ENCODE measurements around the gene BCL11A. TPM values are rescaled to one million over a fixed set of nuclear protein-coding genes. Genes with fewer than 3 reads are reported as not detected.

BCL11A gene
- total and polyA plus RNA-seq, 2 donors from 2014 or later, result 1.4 to 8.7 TPM

- Histone ChIP-seq H3K9ac (ENCODE audit: low read length in 3 of 3) (peak overlapping the region in 2 of 3 donors; percentile 41 to 58), H3K4me3 (ENCODE audit: low read length in 3 of 3) (peak overlapping the region; percentile 73 to 82 (median 79)), H3K36me3 (ENCODE audit: control insufficient read depth in 2 of 3, insufficient read depth in 3 of 3, low read length in 3 of 3) (no peaks in the 10 kb centered on the region), H3K4me1 (ENCODE audit: control insufficient read depth in 2 of 3, insufficient read depth in 2 of 3, low read depth in 1 of 3, low read length in 3 of 3) (peaks cover 0 to 17% (median 0%) of the 10 kb centered on the region in 3 donors), H3K27ac (ENCODE audit: low read depth in 2 of 2, low read length in 2 of 2) (no peak overlapping the region), H3K9me3 (ENCODE audit: control insufficient read depth in 2 of 3, insufficient read depth in 1 of 3, low read length in 3 of 3) (no peaks in the 10 kb centered on the region), H3K27me3 (ENCODE audit: control insufficient read depth, insufficient read depth, low read length) (no peaks in the 10 kb centered on the region)
- intact Hi-C loops (cut with DNase I), result no loop called here
- no peak for DNase-seq
- no peak for FAIRE-seq
- TF ChIP-seq, protein P1, sequence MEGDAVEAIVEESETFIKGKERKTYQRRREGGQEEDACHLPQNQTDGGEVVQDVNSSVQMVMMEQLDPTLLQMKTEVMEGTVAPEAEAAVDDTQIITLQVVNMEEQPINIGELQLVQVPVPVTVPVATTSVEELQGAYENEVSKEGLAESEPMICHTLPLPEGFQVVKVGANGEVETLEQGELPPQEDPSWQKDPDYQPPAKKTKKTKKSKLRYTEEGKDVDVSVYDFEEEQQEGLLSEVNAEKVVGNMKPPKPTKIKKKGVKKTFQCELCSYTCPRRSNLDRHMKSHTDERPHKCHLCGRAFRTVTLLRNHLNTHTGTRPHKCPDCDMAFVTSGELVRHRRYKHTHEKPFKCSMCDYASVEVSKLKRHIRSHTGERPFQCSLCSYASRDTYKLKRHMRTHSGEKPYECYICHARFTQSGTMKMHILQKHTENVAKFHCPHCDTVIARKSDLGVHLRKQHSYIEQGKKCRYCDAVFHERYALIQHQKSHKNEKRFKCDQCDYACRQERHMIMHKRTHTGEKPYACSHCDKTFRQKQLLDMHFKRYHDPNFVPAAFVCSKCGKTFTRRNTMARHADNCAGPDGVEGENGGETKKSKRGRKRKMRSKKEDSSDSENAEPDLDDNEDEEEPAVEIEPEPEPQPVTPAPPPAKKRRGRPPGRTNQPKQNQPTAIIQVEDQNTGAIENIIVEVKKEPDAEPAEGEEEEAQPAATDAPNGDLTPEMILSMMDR (IDR thresholded peaks at IDR 0.05; ENCODE audit: borderline replicate concordance, extremely low read depth, insufficient read depth), result no peak
Observed at GRCh38 chr2:60549928-60550177, 3.6 kb downstream of the BCL11A start.

DNA sequence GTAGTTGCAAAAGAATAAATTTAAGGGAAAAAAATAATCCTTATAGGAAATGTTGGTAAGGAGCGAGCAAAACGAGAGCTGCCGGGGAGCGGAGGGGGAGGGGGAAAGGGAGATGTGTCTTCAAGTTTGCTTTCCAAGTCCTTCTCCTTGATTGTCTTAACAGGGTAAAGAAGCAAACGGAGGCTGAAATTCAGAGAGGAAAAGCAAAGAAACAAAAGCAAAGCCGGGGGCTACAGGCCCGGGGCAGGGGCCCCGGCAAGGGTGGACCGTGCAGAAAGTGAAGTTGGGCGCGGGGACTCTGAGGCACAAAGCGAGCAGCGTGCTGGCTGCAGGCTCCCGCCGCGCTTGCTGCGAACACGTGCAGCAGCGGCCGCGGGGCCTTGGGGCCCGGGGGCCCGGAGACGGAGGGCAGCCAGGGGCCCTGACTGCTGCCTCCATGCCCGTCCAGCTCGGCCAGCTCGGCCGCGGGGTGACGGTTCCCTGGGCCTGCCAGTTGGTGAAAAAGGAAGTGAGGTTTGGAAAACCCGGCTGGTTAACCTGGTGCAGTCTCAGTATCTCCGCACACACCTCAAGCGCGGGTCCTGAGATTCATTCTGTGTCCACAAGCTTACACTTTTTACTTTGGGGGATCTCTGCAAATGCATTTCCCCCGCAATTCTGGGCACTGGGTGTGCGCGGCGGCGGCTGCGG lies 4.1 kb downstream of the BCL11A start:
- H3K27me3 ChIP-seq (ENCODE audit: control insufficient read depth, insufficient read depth, low read length), result no peaks in the 10 kb centered on the region
- TF ChIP-seq, protein P1 (IDR thresholded peaks at IDR 0.05; ENCODE audit: borderline replicate concordance, extremely low read depth, insufficient read depth), result no peak
- peak overlapping the region in 2 of 3 donors; percentile 41 to 58 for H3K9ac ChIP-seq (ENCODE audit: low read length in 3 of 3)
- no peaks in the 10 kb centered on the region for H3K36me3 ChIP-seq (ENCODE audit: control insufficient read depth in 2 of 3, insufficient read depth in 3 of 3, low read length in 3 of 3)
- H3K27ac ChIP-seq (ENCODE audit: low read depth in 2 of 2, low read length in 2 of 2), result no peak overlapping the region
- DNase-seq, result peak; percentile 63 to 79 (median 77)
- no peaks in the 10 kb centered on the region for H3K9me3 ChIP-seq (ENCODE audit: control insufficient read depth in 2 of 3, insufficient read depth in 1 of 3, low read length in 3 of 3)
- H3K4me3 ChIP-seq (ENCODE audit: low read length in 3 of 3), result peak overlapping the region; percentile 73 to 82 (median 79)
- intact Hi-C loops (cut with DNase I), result no loop called here
- no peak for FAIRE-seq
- peaks cover 0 to 14% (median 0%) of the 10 kb centered on the region in 3 donors for H3K4me1 ChIP-seq (ENCODE audit: control insufficient read depth in 2 of 3, insufficient read depth in 2 of 3, low read depth in 1 of 3, low read length in 3 of 3)

GRCh38 chr2:60548845-60549237 lies 4.6 kb downstream of the BCL11A start:
- FAIRE-seq (no peak), DNase-seq (no peak)
- TF ChIP-seq, protein P1 (IDR thresholded peaks at IDR 0.05; ENCODE audit: borderline replicate concordance, extremely low read depth, insufficient read depth), result no peak
- Histone ChIP-seq H3K27me3 (ENCODE audit: control insufficient read depth, insufficient read depth, low read length) (no peaks in the 10 kb centered on the region), H3K4me3 (ENCODE audit: low read length in 3 of 3) (peak overlapping the region in 2 of 3 donors; percentile 22 to 82), H3K36me3 (ENCODE audit: control insufficient read depth in 2 of 3, insufficient read depth in 3 of 3, low read length in 3 of 3) (no peaks in the 10 kb centered on the region), H3K9ac (ENCODE audit: low read length in 3 of 3) (no peak overlapping the region), H3K4me1 (ENCODE audit: control insufficient read depth in 2 of 3, insufficient read depth in 2 of 3, low read depth in 1 of 3, low read length in 3 of 3) (peaks cover 0 to 14% (median 0%) of the 10 kb centered on the region in 3 donors), H3K27ac (ENCODE audit: low read depth in 2 of 2, low read length in 2 of 2) (no peak overlapping the region), H3K9me3 (ENCODE audit: control insufficient read depth in 2 of 3, insufficient read depth in 1 of 3, low read length in 3 of 3) (no peaks in the 10 kb centered on the region)
- intact Hi-C loops (cut with DNase I), result no loop called here

DNA sequence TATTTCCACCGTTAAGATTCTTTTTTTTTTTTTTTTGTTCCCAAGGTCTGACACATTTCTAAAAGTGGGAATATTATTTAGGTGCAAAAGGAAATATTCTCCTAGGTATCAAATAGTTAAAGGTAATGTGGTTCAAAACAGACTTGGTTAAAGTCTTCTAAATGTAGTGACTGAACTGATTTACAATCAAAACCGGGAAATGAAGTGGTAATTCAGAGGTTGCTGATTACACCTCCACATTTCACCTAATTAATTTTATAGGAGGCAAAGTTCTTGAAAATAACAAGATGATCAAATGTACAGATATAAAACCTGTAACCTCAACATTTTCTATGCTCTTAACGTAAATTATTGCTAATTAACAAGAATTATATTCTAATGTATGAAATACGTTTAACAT lies 5.1 kb downstream of the BCL11A start:
- no peak overlapping the region for H3K4me3 ChIP-seq (ENCODE audit: low read length in 3 of 3)
- H3K9ac ChIP-seq (ENCODE audit: low read length in 3 of 3), result no peak overlapping the region
- intact Hi-C loops (cut with DNase I), result no loop called here
- H3K4me1 ChIP-seq (ENCODE audit: control insufficient read depth in 2 of 3, insufficient read depth in 2 of 3, low read depth in 1 of 3, low read length in 3 of 3), result peaks cover 0 to 12% (median 0%) of the 10 kb centered on the region in 3 donors
- TF ChIP-seq, protein P1 (IDR thresholded peaks at IDR 0.05; ENCODE audit: borderline replicate concordance, extremely low read depth, insufficient read depth), result no peak
- H3K27ac ChIP-seq (ENCODE audit: low read depth in 2 of 2, low read length in 2 of 2), result no peak overlapping the region
- FAIRE-seq (no peak), DNase-seq (no peak)
- H3K9me3 ChIP-seq (ENCODE audit: control insufficient read depth in 2 of 3, insufficient read depth in 1 of 3, low read length in 3 of 3), result no peaks in the 10 kb centered on the region
- no peaks in the 10 kb centered on the region for H3K36me3 ChIP-seq (ENCODE audit: control insufficient read depth in 2 of 3, insufficient read depth in 3 of 3, low read length in 3 of 3)
- no peaks in the 10 kb centered on the region for H3K27me3 ChIP-seq (ENCODE audit: control insufficient read depth, insufficient read depth, low read length)

Measured in kidney (tissue), 14 donors.